GM13976 (cell line): Measurements from ENCODE around the gene SPTBN5.

Experiments used
- DNase-seq: peaks from one replicate; pipeline ENCODE4 v3.0.0; 2012; ENCODE audit warnings: low spot score
- CTCF ChIP-seq: IDR thresholded peaks from 2 replicates; pipeline ENCODE4 v1.5.1; 2012; ENCODE audit warnings: borderline replicate concordance, mild to moderate bottlenecking; ENCODE audit not compliant: insufficient read depth; ENCODE audit errors: extremely low read depth, missing control alignments, control extremely low read depth
- in situ Hi-C: fragments of 300-500 bp; cut with MboI; formaldehyde crosslinking; loops from one replicate; pipeline ENCODE4 v1.12.0; 2022; ENCODE audit warnings: low sequenced_read_pairs, mixed read lengths, inconsistent platforms; ENCODE audit not compliant: unreplicated experiment

The SPTBN5 gene

GRCh38 chr15:41806291-41807181 is 87.3 kb downstream of the SPTBN5 start:
- in situ Hi-C loops, result loop anchor here (5.0 kb wide), 1 partner anchor 34 kb away; the partner anchor contains the start of gene MAPKBP1
- no peak for DNase-seq
- TF ChIP-seq CTCF, result no peak

DNA sequence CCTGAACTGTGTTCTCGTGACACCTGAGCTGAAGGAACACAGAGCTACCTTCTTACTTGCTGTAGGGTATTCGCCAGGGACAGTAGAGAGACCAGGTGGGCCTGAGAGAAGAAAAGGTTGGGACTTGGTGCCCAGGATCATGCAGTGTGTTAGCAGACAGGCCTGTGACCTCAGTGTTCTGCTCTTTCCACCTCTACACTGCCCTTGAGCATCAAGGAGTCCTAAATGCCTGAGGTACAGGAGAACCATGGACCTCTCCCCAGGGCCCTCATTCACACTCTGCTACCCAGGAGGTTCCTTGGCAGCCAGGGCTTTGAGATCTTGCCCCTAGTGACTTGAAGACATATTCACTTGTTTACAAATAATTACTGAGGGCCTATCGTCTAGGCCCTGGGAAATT is 88.1 kb downstream of the SPTBN5 start:
- in situ Hi-C loops, result loop anchor here (5.0 kb wide), 1 partner anchor 33 kb away; the partner anchor contains the start of gene MAPKBP1
- no peak for TF ChIP-seq CTCF
- no peak for DNase-seq

- in situ Hi-C loops, result loop anchor here (5.0 kb wide), 1 partner anchor 33 kb away; the partner anchor contains the start of gene MAPKBP1
- no peak for DNase-seq
- no peak for TF ChIP-seq CTCF
Measured at GRCh38 chr15:41804916-41805666, 88.8 kb downstream of the SPTBN5 start.

- DNase-seq, result no peak
- in situ Hi-C loops, result no loop called here
- TF ChIP-seq CTCF, result no peak
Measured at GRCh38 chr15:41804361-41804760, 89.5 kb downstream of the SPTBN5 start.

DNA sequence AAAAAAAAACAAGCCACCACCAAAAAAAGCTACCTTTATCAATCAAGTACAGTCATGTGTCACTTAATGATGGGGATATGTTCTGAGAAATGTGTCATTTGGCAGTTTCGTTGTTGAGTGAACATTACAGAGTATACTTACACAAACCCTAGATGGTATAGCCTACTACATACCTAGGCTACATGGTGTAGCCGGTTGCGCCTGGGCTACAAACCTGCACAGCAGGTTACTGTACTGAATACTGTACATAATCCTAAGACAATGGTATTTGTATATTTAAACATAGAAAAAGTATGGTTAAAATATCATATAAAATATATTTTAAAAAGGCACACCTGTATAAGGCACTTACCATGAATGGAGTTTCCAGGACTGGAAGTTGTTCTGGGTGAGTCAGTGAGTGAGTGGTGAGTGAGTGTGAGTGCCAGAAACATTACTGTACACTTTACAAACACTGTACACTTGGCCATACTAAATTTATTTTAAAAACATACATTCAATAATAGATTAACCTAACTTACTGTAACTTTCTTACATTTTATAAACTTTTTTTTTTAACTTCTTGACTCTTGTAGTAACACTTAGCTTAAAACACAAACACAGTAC is 91.9 kb downstream of the SPTBN5 start:
- TF ChIP-seq CTCF, result no peak
- DNase-seq, result no peak
- in situ Hi-C loops, result no loop called here

DNA sequence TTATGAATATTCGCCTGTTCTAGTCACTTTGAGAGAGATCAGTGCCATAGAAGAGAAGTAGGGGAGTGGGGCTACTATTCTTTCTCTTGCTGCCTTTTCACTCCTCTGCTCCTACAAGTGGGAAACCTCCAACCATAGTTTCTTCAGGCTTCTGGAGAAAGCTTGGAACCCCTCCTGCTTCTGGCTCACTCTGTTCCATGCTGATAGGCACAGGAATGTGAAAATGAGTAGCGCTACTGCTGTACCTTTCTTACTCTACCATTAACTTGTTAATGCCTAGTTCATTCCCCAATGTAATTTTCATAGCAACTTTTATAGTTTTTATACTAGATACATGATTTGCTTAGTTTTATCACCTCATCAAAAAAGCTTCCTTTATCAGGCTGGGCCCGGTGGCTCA is 92.7 kb downstream of the SPTBN5 start:
- no peak for DNase-seq
- TF ChIP-seq CTCF, result no peak
- in situ Hi-C loops, result no loop called here
